Measurements from ENCODE around the gene EGFR.

DNA sequence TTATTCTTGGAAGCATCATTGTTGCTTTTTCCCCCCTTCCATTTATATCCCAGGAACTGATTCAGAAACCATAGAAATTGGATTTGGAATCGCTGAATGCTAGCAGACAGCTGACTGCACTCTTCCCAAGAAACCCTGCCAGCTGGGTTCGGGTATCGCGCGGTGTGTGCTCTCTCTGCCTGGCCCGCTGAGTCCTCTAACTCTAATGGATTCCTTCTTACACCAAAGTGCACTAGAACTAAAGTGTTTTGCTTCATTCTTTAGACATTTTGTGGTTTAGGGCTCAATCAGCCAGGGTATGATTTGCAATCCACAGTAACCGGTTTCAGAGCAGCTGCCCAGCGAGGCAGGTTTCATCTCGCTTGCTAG is 92.2 kb downstream of the EGFR start:
- TF ChIP-seq, protein P1, sequence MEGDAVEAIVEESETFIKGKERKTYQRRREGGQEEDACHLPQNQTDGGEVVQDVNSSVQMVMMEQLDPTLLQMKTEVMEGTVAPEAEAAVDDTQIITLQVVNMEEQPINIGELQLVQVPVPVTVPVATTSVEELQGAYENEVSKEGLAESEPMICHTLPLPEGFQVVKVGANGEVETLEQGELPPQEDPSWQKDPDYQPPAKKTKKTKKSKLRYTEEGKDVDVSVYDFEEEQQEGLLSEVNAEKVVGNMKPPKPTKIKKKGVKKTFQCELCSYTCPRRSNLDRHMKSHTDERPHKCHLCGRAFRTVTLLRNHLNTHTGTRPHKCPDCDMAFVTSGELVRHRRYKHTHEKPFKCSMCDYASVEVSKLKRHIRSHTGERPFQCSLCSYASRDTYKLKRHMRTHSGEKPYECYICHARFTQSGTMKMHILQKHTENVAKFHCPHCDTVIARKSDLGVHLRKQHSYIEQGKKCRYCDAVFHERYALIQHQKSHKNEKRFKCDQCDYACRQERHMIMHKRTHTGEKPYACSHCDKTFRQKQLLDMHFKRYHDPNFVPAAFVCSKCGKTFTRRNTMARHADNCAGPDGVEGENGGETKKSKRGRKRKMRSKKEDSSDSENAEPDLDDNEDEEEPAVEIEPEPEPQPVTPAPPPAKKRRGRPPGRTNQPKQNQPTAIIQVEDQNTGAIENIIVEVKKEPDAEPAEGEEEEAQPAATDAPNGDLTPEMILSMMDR (IDR thresholded peaks at IDR 0.05) = no peak
- TF ChIP-seq POLR2A (IDR thresholded peaks at IDR 0.05) = no peak

Measured in uterus (tissue), 2 donors.